Progenitor cell of endocrine pancreas (in vitro differentiated cells): ENCODE data around the gene SCART1. TPM values are rescaled to one million over a fixed set of nuclear protein-coding genes. Genes with fewer than 3 reads are reported as not detected.

Experiments used
- DNase-seq: peaks from one replicate; pipeline ENCODE4 v3.0.0; 2021; ENCODE audit warnings: low spot score; ENCODE audit not compliant: unreplicated experiment
- H3K27ac Mint-ChIP-seq: 2 replicates; pipeline ENCODE4 v1.8.0; 2021; ENCODE audit warnings: mild to moderate bottlenecking, moderate library complexity, mixed read lengths
- H3K27me3 Mint-ChIP-seq: 2 replicates; pipeline ENCODE4 v1.8.0; 2021; ENCODE audit warnings: mixed read lengths
- H3K36me3 Mint-ChIP-seq: 2 replicates; pipeline ENCODE4 v1.8.0; 2022; ENCODE audit warnings: mixed read lengths; ENCODE audit not compliant: insufficient read depth
- H3K4me1 Mint-ChIP-seq: 2 replicates; pipeline ENCODE4 v1.8.0; 2021; ENCODE audit warnings: low read depth, mixed read lengths
- H3K4me3 Mint-ChIP-seq: 2 replicates; pipeline ENCODE4 v1.8.0; 2021; ENCODE audit warnings: low read depth, mild to moderate bottlenecking, moderate library complexity, mixed read lengths
- H3K9me3 Mint-ChIP-seq: 2 replicates; pipeline ENCODE4 v1.8.0; 2021; ENCODE audit warnings: low read depth, mixed read lengths
- total RNA-seq: library from RNA; stranded (reverse); gene quantifications from 2 replicates; pipeline ENCODE4 v1.2.1, GENCODE V29; 2021
- TF ChIP-seq, protein P1 (sequence below): fragments of 200-600 bp; sonication (generic); IDR thresholded peaks from one replicate; pipeline ENCODE4 v1.5.0; 2021; ENCODE audit warnings: antibody characterized with exemption, mild to moderate bottlenecking; ENCODE audit not compliant: unreplicated experiment

Gene SCART1
- total RNA-seq, 1 donor from 2014 or later = 1.7 TPM

DNA sequence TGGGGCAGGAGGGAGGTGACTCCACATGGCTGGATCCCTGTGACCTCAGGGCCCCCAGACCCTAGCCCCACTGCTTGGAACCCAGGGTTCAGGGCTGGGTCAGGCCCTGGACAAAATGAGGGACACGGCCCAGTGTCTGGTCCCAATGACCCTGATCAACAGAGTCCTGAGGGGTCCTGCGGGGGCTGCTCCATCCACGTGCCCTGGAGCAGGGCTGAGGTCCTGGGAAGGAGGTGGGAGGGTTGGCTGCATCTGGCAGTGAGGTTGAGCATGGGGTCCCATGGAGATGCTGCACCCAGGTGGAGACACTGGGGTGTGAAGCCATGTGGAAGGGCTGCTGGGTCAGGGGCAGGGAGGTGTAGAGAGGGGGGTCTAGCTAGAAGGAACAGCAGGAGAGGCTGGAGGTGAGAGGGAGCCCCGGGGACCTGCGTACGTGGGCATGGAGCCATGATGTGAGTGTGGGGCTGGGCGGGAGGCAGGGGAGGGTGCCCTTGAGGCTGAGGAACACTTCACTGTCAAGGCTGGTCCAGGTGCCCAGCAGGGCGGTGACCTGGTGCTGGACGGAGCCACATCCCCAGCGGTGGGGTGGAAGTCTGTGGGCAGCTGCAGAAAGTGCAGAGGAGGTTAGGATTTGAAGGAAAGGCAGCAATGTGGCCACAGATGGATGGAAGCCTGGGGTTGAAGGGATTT lies 604 bp downstream of the SCART1 start:
- TF ChIP-seq, protein P1, sequence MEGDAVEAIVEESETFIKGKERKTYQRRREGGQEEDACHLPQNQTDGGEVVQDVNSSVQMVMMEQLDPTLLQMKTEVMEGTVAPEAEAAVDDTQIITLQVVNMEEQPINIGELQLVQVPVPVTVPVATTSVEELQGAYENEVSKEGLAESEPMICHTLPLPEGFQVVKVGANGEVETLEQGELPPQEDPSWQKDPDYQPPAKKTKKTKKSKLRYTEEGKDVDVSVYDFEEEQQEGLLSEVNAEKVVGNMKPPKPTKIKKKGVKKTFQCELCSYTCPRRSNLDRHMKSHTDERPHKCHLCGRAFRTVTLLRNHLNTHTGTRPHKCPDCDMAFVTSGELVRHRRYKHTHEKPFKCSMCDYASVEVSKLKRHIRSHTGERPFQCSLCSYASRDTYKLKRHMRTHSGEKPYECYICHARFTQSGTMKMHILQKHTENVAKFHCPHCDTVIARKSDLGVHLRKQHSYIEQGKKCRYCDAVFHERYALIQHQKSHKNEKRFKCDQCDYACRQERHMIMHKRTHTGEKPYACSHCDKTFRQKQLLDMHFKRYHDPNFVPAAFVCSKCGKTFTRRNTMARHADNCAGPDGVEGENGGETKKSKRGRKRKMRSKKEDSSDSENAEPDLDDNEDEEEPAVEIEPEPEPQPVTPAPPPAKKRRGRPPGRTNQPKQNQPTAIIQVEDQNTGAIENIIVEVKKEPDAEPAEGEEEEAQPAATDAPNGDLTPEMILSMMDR = no peak
- H3K4me1 Mint-ChIP-seq = no peaks in the 10 kb centered on the region
- H3K9me3 Mint-ChIP-seq = peaks cover 32% of the 10 kb centered on the region
- peaks cover 5% of the 10 kb centered on the region for H3K36me3 Mint-ChIP-seq
- H3K27me3 Mint-ChIP-seq = no peaks in the 10 kb centered on the region
- H3K4me3 Mint-ChIP-seq = no peak overlapping the region
- no peak overlapping the region for H3K27ac Mint-ChIP-seq
- no peak for DNase-seq

DNA sequence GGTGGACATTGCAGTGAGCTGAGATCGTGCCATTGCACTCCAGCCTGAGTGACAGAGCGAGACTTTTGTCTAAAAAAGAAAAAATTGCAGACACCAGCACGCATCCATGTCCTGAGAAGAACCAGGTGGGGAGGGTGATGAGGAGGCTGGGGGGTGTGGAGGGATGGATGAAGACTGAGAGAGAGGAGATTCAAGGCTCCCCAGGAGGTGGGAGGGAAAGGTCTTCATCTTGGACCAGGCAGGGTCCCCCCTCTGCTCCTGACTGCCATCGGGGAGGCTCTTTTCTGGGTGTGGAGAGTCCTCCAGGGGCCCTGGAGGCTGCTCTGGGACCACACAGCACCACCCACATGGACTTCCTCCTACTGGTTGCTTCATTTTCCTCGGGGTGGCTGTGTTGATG lies 1.5 kb downstream of the SCART1 start:
- no peaks in the 10 kb centered on the region for H3K4me1 Mint-ChIP-seq
- H3K9me3 Mint-ChIP-seq = peaks cover 29% of the 10 kb centered on the region
- TF ChIP-seq, protein P1 = no peak
- no peak overlapping the region for H3K4me3 Mint-ChIP-seq
- no peaks in the 10 kb centered on the region for H3K27me3 Mint-ChIP-seq
- H3K27ac Mint-ChIP-seq = no peak overlapping the region
- no peak for DNase-seq
- peaks cover 6% of the 10 kb centered on the region for H3K36me3 Mint-ChIP-seq

DNA sequence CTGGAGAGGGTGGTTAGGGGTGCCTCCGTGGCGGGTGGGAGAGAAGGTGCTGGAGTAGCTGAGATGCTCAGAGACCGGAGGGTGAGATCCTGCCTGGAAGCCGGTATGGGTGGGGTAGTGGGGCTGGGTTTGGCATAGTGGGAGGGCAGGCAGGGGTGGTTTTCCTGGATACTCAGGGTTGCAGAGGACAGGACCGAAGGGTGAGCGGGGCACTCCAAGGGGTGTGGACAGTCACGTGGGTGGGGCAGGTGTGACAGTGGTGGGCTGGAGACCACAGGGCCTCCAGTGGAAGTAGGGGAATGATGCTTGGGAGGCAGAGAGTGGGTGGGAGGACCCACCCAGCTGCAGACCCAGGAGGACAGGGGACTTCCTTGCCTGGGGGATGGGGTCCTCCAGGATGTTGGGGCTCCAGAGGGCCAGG lies 1.9 kb downstream of the SCART1 start:
- TF ChIP-seq, protein P1 = no peak
- peaks cover 29% of the 10 kb centered on the region for H3K9me3 Mint-ChIP-seq
- peaks cover 7% of the 10 kb centered on the region for H3K36me3 Mint-ChIP-seq
- no peaks in the 10 kb centered on the region for H3K4me1 Mint-ChIP-seq
- H3K27ac Mint-ChIP-seq = no peak overlapping the region
- DNase-seq = no peak
- no peak overlapping the region for H3K4me3 Mint-ChIP-seq
- no peaks in the 10 kb centered on the region for H3K27me3 Mint-ChIP-seq

DNA sequence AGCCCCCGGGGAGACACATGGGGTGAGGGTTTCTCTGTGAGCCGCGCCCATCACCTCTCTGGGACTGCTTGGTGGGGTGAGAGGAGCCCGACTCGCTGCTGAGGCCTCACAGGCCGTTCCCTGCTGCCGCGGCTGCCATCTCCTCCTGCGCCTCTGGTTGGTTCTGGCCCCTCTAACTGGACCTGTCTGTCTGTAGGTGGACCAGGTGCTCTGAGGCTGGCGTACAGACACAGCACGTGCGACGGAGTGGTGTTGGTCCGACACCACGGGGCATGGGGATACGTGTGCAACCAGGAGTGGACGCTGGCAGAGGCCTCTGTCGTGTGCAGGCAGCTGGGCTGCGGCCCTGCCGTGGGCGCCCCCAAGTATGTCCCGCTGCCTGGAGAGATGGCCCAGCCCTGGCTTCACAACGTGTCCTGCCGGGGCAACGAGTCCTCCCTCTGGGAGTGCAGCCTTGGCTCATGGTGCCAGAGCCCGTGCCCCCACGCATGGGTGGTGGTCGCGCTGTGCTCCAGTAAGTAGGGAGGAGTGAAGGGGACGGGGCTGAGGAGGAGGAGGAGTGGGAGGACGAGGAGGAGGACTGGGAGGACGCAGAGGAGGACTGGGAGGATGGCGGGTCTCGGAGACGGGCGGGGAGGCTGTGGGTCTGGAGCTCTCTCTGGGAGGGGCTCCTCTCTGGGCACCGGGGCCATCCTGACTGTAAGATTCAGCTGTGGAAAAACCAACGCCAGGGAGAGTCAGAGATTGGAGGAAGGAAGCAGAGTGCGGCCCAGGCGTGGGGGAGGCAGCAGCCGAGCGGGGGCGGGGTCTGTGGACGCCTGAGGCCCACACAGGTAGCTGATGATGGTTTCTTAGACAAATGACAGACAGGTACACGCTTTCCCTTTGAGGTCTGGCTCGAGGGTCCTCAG lies 2.6 kb downstream of the SCART1 start:
- Mint-ChIP-seq H3K36me3 (peaks cover 8% of the 10 kb centered on the region), H3K27me3 (no peaks in the 10 kb centered on the region), H3K4me3 (no peak overlapping the region), H3K27ac (no peak overlapping the region), H3K9me3 (peaks cover 26% of the 10 kb centered on the region), H3K4me1 (no peaks in the 10 kb centered on the region)
- DNase-seq = no peak
- TF ChIP-seq, protein P1 = no peak

DNA sequence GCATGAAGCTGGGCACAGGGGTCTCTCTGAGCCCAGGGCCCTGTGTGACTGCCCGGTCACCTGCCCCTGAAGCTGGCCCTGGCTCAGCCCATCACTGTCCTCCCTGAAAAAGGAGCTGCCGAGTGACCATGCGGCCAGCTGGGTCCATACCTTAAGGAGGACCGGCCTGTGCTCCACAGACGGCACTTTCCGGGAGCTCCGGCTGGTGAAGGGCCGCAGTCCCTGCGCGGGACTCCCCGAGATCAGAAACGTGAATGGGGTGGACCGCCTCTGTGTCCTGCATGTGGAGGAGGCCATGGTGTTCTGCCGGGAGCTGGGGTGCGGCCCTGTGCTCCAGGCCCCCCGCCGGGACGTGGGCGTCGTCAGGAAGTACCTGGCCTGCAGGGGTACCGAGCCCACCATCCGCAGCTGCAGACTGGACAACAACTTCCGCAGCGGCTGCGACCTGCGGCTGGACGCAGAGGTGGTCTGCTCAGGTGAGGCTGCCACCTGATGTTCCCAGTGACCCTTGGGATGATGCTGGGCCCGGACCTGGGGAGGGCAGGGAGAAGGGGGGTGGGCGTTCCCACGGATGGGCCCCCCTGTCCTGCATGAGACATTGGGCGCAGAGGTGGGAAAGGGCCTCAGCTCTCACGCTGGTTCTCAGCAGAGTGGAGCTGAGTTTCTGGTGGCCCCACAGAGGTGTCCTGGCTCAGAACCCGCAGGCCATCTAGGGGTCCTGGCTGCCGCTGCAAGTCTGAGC lies 3.5 kb downstream of the SCART1 start:
- TF ChIP-seq, protein P1 = no peak
- Mint-ChIP-seq H3K27ac (no peak overlapping the region), H3K4me1 (no peaks in the 10 kb centered on the region), H3K27me3 (no peaks in the 10 kb centered on the region), H3K4me3 (no peak overlapping the region), H3K36me3 (peaks cover 11% of the 10 kb centered on the region), H3K9me3 (peaks cover 28% of the 10 kb centered on the region)
- no peak for DNase-seq
